Superior temporal gyrus (tissue), 1 donor: ENCODE measurements around the gene CNBD2.
A peak's percentile ranks its signal among the peaks of the same experiment; 100 is the strongest.
"Not testable (repeated sequence)": the region's sequence is repeated elsewhere in the genome, so short reads cannot be mapped to it uniquely, and the experiment has no call there.

Experiments
- DNase-seq: peaks from one replicate; pipeline ENCODE4 v3.0.0-alpha.2; 2016; ENCODE audit errors: extremely low spot score

Gene CNBD2

DNA sequence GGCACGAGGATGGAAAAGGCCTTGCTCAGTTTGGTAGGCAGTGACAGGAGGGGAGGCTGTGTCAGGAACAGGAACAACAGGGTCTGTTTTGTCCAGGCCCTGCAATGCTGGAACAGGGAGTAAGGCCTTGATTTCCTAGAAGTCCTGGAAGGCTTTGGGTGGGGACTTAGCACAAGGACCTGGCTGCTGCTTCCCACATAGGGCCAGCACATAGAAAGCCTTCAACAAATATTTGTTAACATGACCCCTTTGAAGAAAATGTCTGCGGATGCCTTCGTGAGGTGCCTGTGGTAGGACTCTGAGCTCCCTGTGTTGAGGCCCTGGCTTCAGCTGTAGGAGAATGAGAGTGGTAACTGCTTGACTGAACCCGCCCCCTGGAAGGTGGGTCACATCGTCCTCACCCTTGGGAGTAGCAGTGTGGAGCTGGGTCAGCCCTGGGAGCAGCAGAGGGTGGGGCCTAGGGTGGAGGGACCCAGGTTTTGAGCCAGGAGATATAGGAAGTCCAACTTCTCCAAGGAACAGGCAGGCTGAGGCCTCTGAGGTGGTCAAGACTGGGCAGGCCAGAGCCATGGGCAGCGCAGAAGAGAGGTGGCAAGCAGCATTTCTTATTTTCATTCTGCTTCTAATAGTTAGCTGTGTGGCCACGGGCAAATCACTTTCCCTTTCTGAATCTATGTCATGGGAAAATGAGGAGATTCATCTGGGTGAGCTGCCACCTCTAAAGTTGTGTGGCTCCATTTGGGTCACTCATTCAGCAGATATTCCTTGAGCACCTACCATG lies 50.0 kb downstream of the CNBD2 start:
- no peak for DNase-seq

- not testable (repeated sequence) for DNase-seq
These were observed 57.7 kb downstream of the CNBD2 start for GRCh38 chr20:36026131-36026530.

- DNase-seq, result no peak
These were observed 59.9 kb downstream of the CNBD2 start for GRCh38 chr20:36028106-36028808.

DNA sequence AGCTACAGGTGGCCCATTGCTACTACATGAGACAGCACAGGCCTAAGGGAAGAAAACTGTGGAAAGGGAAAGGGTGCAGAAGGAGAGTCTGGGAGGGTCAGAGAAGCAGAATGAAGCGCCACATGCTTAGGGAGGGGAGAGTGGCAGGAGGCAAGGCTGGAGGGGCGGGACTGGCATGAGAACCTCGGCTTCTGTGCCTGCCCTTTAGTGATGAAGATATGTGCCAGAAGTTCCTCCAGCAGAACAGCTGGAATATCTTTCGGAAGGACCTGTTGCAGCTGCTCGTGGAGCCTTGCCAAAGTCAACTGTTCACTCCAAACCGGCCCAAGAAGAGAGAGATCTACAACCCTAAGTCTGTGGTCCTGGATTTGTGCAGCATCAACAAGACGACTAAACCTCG lies 61.8 kb downstream of the CNBD2 start:
- no peak for DNase-seq

DNA sequence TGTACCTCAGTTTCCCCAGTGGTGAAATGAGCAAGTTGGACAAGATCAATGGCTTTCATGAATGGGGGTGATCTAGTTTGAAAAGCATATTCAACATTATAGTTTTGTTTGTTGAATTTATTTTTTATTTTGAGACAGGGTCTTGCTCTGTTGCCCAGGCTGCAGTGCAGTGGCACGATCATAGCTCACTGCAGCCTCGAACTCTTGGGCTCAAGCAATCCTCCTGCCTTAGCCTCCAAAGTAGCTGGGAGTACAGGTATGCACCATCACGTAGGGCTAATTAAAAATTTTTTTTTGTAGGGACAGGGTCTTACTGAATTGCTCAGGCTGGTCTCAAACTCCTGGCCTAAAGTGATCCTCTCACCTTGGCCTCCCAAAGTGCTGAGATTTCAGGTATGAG lies 63.4 kb downstream of the CNBD2 start:
- DNase-seq, result no peak

DNA sequence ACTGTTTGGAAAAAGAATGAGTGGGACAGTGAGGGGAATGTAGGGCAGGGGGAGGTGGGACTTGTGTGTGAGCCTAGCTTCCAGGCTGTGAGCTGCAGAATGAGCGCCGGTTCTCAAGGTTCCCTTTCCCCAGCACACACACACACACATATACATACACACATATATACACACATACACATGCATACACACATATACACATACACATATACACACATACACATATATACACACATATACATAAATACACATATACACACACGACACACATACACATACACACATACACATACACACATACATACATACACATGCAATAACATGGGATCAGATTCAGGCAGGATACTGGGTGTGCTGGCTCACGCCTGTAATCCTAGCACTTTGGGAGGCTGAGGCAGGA lies 66.5 kb downstream of the CNBD2 start:
- DNase-seq, result no peak

GRCh38 chr20:36035745-36036144 lies 67.4 kb downstream of the CNBD2 start:
- DNase-seq, result no peak

GRCh38 chr20:36036688-36037087 lies 68.3 kb downstream of the CNBD2 start:
- no peak for DNase-seq

GRCh38 chr20:36040571-36040970 lies 72.2 kb downstream of the CNBD2 start:
- no peak for DNase-seq

GRCh38 chr20:36043441-36043840 lies 75.1 kb downstream of the CNBD2 start:
- no peak for DNase-seq

DNA sequence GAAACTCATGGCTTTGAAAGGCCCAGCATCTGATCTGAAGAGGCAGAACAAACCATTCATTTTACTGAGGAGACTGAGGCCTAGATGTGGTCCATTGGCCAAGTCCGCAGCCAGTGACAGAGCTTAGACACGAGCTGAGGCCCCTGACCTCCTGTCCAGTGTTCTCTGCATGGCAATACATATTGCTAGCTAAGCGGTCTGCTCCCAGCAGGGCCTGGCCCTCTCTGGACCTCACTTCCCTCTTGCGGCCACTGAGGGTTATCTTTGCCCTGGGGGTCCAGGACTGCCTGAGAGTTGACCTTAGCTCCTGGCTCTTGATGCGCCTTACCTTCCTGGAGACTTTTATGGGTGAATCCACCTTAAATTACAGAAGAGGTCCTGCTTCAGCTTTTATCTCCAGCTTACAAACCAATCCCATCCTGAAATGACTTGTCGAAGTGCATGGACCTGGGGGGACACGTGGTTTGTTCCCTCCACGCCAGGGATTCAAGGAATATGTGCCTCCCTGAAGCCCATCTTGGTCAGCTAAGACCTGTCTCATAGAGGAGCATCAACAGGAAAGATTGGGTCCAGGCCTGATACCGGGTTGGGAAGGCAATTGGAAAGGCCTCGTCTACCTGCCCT lies 75.6 kb downstream of the CNBD2 start:
- DNase-seq, result no peak

- DNase-seq, result no peak
These were observed 77.0 kb downstream of the CNBD2 start for GRCh38 chr20:36045373-36045714.

DNA sequence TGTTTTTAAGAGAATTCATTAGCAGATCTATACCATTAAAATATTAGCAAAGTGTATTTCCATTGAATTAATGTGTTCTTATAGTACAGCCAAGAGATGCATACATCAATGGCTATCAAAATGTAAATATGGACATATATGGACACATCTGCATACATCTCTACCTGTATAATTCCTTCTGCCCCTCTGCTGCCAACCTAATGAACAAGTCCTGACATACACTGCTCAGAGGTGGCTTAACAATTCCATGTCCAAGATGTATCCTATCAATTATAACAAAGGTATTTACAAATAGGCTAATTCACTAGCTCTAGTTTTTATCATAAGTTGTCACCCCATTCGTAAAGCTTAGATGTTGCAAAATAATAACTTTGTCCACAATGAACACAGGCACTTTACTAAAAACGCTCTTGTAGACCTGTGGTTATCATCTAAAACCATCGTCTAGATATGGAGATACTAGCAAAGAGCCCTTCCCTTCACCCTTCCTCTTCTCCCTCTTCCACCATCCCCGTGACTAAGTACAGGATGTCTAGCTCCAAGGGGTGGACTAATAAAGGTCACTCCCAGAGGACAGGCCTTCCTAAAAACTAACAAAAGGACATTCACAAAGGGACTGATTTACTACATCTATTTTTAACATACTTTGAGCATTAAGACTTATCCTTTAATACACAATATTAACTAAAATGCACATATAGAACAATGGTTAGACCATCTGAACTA lies 77.8 kb downstream of the CNBD2 start:
- not testable (repeated sequence) for DNase-seq

DNA sequence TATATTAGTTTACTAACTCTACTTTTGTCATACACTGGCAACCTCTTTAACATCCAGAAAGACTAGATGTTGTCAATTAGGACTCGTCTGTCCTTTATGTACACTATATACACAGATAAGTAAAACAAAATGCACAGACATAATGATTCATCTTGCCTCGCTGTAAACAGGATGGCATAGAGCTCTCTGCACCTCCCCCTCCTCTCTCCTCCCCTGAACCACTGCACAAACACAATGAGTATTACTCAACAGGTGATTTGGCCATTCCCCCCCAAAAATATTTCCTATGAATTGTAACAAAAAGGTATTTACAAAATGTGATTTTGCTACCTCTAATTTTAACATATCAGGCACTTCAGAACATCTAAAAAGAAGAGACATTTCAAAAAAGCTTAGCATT lies 81.0 kb downstream of the CNBD2 start:
- not testable (repeated sequence) for DNase-seq

- peak; percentile 87 for DNase-seq
These were observed 82.3 kb downstream of the CNBD2 start for GRCh38 chr20:36050436-36051317.

GRCh38 chr20:36051318-36052116 lies 83.1 kb downstream of the CNBD2 start:
- no peak for DNase-seq

GRCh38 chr20:36052117-36052513 lies 83.7 kb downstream of the CNBD2 start:
- DNase-seq, result no peak

DNA sequence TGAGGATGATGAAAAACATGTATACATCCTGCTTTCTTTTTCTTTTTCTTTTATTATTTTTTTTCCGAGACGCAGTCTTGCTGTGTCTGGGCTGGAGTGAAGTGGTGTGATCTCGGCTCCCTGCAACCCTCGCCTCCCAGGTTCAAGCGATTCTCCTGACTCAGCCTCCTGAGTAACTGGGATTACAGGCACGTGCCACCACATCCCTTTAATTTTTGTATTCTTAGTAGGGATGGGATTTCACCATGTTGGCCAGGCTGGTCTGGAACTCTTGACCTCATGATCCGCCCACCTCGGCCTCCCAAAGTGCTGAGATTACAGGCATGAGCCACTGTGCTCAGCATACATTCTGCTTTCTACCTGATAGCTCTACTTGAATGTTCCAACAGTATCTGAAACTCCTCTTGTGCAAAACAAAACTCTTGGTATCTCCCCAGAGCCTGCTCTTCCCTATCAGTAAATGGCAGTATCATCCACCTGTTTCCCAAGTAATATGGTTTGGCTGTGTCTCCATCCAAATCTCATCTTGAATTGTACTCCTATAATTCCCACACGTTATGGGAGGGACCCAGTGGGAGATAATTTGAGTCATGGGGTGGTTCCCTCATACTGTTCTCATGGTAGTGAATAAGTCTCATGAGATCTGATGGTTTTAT lies 85.6 kb downstream of the CNBD2 start:
- DNase-seq, result not testable (repeated sequence)

DNA sequence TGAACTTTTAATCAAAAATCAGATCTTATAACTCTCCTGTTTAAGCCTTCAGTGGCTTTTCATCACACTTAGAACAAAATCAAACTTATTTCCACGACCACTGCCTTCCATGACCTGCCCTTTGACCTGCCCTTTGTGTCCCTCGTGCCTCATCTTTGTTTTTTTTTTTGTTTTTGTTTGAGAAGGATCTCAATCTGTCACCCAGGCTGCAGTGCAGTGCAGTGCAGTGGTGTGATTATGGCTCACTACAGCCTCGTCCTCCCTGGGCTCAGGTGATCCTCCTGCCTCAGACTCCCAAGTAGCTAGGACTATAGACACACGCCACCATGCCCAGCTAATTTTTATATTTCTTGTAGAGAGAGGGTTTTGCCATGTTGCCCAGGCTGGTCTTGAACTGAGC lies 86.8 kb downstream of the CNBD2 start:
- no peak for DNase-seq

GRCh38 chr20:36060676-36061075 lies 92.3 kb downstream of the CNBD2 start:
- DNase-seq, result no peak
